Neural progenitor cell (in vitro differentiated cells): Measurements from ENCODE around the gene C11orf21. TPM values are rescaled to one million over a fixed set of nuclear protein-coding genes. Genes with fewer than 3 reads are reported as not detected.

Experiments
- DNase-seq: peaks from one replicate; pipeline ENCODE4 v3.0.0-alpha.2; 2016; ENCODE audit warnings: low spot score
- H2AFZ ChIP-seq: fragments of 200-600 bp; sonication (generic); replicated peaks from 2 replicates; pipeline ENCODE4 v1.6.1; 2016; ENCODE audit warnings: antibody characterized with exemption
- H3F3A ChIP-seq: fragments of 200-600 bp; sonication (generic); 2 replicates; pipeline ENCODE4 v1.6.1; 2016; ENCODE audit warnings: antibody characterized with exemption, low read depth
- H3K27ac ChIP-seq: fragments of 200-600 bp; sonication (generic); 2 replicates; pipeline ENCODE4 v1.5.1; 2016; ENCODE audit warnings: mild to moderate bottlenecking
- H3K27me3 ChIP-seq: fragments of 200-600 bp; sonication (generic); 2 replicates; pipeline ENCODE4 v1.6.1; 2016; ENCODE audit warnings: mild to moderate bottlenecking, moderate library complexity
- H3K36me3 ChIP-seq: fragments of 200-600 bp; sonication (generic); 2 replicates; pipeline ENCODE4 v1.5.1; 2016
- H3K4me1 ChIP-seq: fragments of 200-600 bp; sonication (generic); 2 replicates; pipeline ENCODE4 v1.6.1; 2016; ENCODE audit warnings: mixed run types
- H3K4me2 ChIP-seq: fragments of 200-600 bp; sonication (generic); 2 replicates; pipeline ENCODE4 v1.6.1; 2016
- H3K4me3 ChIP-seq: fragments of 200-600 bp; sonication (generic); 2 replicates; pipeline ENCODE4 v1.5.1; 2016
- H3K79me2 ChIP-seq: fragments of 200-600 bp; sonication (generic); 2 replicates; pipeline ENCODE4 v1.6.1; 2016; ENCODE audit warnings: low read depth
- H3K9ac ChIP-seq: fragments of 200-600 bp; sonication (generic); 2 replicates; pipeline ENCODE4 v1.6.1; 2016
- H3K9me3 ChIP-seq: fragments of 200-600 bp; sonication (generic); 2 replicates; pipeline ENCODE4 v1.5.1; 2016; ENCODE audit warnings: low read depth
- H4K20me1 ChIP-seq: fragments of 200-600 bp; sonication (generic); 2 replicates; pipeline ENCODE4 v1.6.1; 2016; ENCODE audit warnings: low read depth
- H3K27ac Mint-ChIP-seq: 3 replicates; pipeline ENCODE4 v1.8.0; 2021; ENCODE audit warnings: mixed read lengths
- H3K27me3 Mint-ChIP-seq: 2 replicates; pipeline ENCODE4 v1.8.0; 2022; ENCODE audit warnings: low read depth, mild to moderate bottlenecking, inconsistent platforms, moderate library complexity, mixed read lengths; ENCODE audit not compliant: insufficient read depth
- H3K36me3 Mint-ChIP-seq: 3 replicates; pipeline ENCODE4 v1.8.0; 2021; ENCODE audit warnings: mixed read lengths
- H3K4me1 Mint-ChIP-seq: 3 replicates; pipeline ENCODE4 v1.8.0; 2021; ENCODE audit warnings: mixed read lengths
- H3K4me3 Mint-ChIP-seq: 3 replicates; pipeline ENCODE4 v1.8.0; 2021; ENCODE audit warnings: mild to moderate bottlenecking, moderate library complexity, mixed read lengths
- H3K9me3 Mint-ChIP-seq: 3 replicates; pipeline ENCODE4 v1.8.0; 2020; ENCODE audit warnings: mixed read lengths
- CTCF ChIP-seq: fragments of 200-600 bp; sonication (generic); IDR thresholded peaks from 2 replicates; pipeline ENCODE4 v1.5.1; 2017; ENCODE audit warnings: antibody characterized with exemption, mild to moderate bottlenecking
- EZH2 ChIP-seq: fragments of 200-600 bp; sonication (generic); IDR thresholded peaks from 2 replicates; pipeline ENCODE4 v1.6.1; 2017; ENCODE audit warnings: antibody characterized with exemption, mild to moderate bottlenecking, moderate library complexity
- EZH2phosphoT487 ChIP-seq: fragments of 200-600 bp; sonication (generic); IDR thresholded peaks from 2 replicates; pipeline ENCODE4 v1.6.1; 2017; ENCODE audit warnings: antibody characterized with exemption
- total RNA-seq: library from RNA; depleted of rRNA; stranded (reverse); fragments of >200 nt; gene quantifications from 2 replicates; pipeline ENCODE4 v1.2.3, GENCODE V29; 2015; ENCODE audit warnings: low replicate concordance

The C11orf21 gene
- total RNA-seq, 1 donor from 2014 or later: not detected

- Histone ChIP-seq H3K4me1 (no peaks in the 10 kb centered on the region), H3F3A (no peaks in the 10 kb centered on the region), H2AFZ (no peak overlapping the region), H3K27me3 (no peaks in the 10 kb centered on the region), H3K79me2 (no peaks in the 10 kb centered on the region), H3K4me3 (no peak overlapping the region), H3K9ac (no peak overlapping the region), H4K20me1 (no peaks in the 10 kb centered on the region), H3K4me2 (no peak overlapping the region), H3K9me3 (no peaks in the 10 kb centered on the region), H3K36me3 (no peaks in the 10 kb centered on the region), H3K27ac (no peak overlapping the region)
- Mint-ChIP-seq H3K4me1 (no peaks in the 10 kb centered on the region), H3K4me3 (no peak overlapping the region), H3K36me3 (no peaks in the 10 kb centered on the region), H3K9me3 (peaks cover 14% of the 10 kb centered on the region), H3K27me3 (peaks cover 15% of the 10 kb centered on the region), H3K27ac (no peak overlapping the region)
- TF ChIP-seq CTCF: no peak
- TF ChIP-seq EZH2: no peak
- no peak for TF ChIP-seq EZH2phosphoT487
- no peak for DNase-seq
Measured at GRCh38 chr11:2346586-2347307, 45.0 kb upstream of the C11orf21 start.

DNA sequence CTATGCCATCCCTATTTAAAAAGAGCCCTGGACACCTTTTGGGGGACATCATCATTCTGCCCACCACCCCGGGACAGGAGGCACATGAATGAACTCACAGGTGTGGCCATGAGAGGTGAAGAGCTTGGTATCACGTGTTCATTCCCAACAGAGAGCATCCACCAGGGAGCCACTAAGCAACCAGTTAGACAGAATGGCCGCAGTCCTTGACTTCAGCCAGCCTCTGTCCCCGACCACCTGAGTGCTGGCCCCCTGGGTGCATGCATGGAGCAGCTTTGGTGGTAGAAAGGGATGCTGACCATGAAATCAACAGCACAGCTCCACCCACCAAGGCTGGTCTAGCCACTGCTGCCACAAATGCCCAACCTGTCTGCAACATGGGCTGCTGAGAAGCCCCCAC is 44.3 kb upstream of the C11orf21 start:
- Mint-ChIP-seq H3K9me3 (peaks cover 14% of the 10 kb centered on the region), H3K4me3 (no peak overlapping the region), H3K36me3 (no peaks in the 10 kb centered on the region), H3K4me1 (no peaks in the 10 kb centered on the region), H3K27me3 (peaks cover 13% of the 10 kb centered on the region), H3K27ac (no peak overlapping the region)
- no peak for DNase-seq
- Histone ChIP-seq H4K20me1 (no peaks in the 10 kb centered on the region), H3K4me3 (no peak overlapping the region), H3K4me2 (no peak overlapping the region), H3K27me3 (no peaks in the 10 kb centered on the region), H3F3A (no peaks in the 10 kb centered on the region), H2AFZ (no peak overlapping the region), H3K4me1 (no peaks in the 10 kb centered on the region), H3K9me3 (no peaks in the 10 kb centered on the region), H3K27ac (no peak overlapping the region), H3K9ac (no peak overlapping the region), H3K36me3 (no peaks in the 10 kb centered on the region), H3K79me2 (no peaks in the 10 kb centered on the region)
- TF ChIP-seq EZH2phosphoT487 (no peak), CTCF (no peak), EZH2 (no peak)

DNA sequence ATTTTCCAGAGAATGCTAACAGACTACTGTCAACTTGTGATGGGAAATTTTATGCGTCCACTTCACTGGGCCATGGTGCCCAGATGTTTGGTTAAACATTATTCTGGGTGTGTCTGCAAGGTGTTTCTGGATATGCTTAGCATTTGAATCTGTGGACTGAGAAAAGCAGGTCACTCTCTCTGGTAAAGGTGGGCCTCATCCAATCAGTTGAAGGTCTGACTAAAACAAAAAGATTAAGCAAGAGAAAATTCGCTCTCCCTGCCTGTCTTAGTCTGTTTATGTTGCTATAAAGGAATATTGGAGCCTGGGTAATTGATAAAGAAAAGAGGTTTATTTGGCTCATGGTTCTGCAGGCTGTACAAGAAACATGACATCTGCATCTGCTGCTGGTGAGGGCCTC is 43.3 kb upstream of the C11orf21 start:
- H3K4me3 ChIP-seq: no peak overlapping the region
- H3K27me3 ChIP-seq: no peaks in the 10 kb centered on the region
- peaks cover 9% of the 10 kb centered on the region for H3K9me3 Mint-ChIP-seq
- no peaks in the 10 kb centered on the region for H3K36me3 Mint-ChIP-seq
- no peak for TF ChIP-seq EZH2
- TF ChIP-seq CTCF: no peak
- TF ChIP-seq EZH2phosphoT487: no peak
- H3K4me1 ChIP-seq: no peaks in the 10 kb centered on the region
- no peak overlapping the region for H3K27ac ChIP-seq
- H2AFZ ChIP-seq: no peak overlapping the region
- no peak overlapping the region for H3K4me3 Mint-ChIP-seq
- peaks cover 10% of the 10 kb centered on the region for H3K27me3 Mint-ChIP-seq
- no peaks in the 10 kb centered on the region for H3K4me1 Mint-ChIP-seq
- no peaks in the 10 kb centered on the region for H3K36me3 ChIP-seq
- DNase-seq: no peak
- no peak overlapping the region for H3K4me2 ChIP-seq
- H3K9ac ChIP-seq: no peak overlapping the region
- H3K9me3 ChIP-seq: no peaks in the 10 kb centered on the region
- H3F3A ChIP-seq: no peaks in the 10 kb centered on the region
- H4K20me1 ChIP-seq: no peaks in the 10 kb centered on the region
- H3K79me2 ChIP-seq: no peaks in the 10 kb centered on the region
- H3K27ac Mint-ChIP-seq: no peak overlapping the region
